Measurements from ENCODE around the gene PODXL2. TPM values are rescaled to one million over a fixed set of nuclear protein-coding genes. Genes with fewer than 3 reads are reported as not detected.

PODXL2 gene
- total RNA-seq, 1 experiment from 2014 or later: 5.7 TPM

DNA sequence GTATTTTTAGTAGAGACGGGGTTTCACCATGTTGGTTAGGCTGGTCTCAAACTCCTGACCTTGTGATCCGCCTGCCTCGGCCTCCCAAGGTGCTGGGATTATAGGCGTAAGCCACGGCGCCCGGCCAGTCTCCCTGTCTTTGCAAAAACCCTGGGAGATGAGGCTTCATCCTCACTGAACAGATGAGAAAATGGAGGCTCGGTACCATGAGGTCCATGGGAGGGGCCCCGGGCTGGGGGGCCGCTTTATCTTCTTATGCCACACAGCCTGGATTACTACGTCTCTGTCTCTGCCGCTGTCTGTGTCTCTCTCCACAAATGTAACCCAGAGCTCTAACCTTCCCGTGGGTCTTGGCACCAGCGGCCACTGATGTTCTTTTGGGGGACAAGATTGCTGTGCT lies 82.9 kb downstream of the PODXL2 start:
- Histone ChIP-seq H3K4me1 (ENCODE audit: control insufficient read depth in 1 of 2, insufficient read depth in 2 of 2, low read length in 2 of 2) (peaks cover 0 to 8% of the 10 kb centered on the region in 2 experiments; a peak in 1 of 4 replicates), H3K9me3 (ENCODE audit: control insufficient read depth in 1 of 2, insufficient read depth in 1 of 2, low read depth in 1 of 2, low read length in 2 of 2) (no peaks in the 10 kb centered on the region), H3K9ac (ENCODE audit: low read length) (no peak overlapping the region), H3K36me3 (ENCODE audit: control insufficient read depth in 1 of 2, insufficient read depth in 2 of 2, low read length in 2 of 2) (no peaks in the 10 kb centered on the region), H3K79me2 (ENCODE audit: insufficient read depth, low read length) (no peaks in the 10 kb centered on the region), H3K9me2 (ENCODE audit: insufficient read depth) (no peaks in the 10 kb centered on the region), H2AFZ (ENCODE audit: low read depth, low read length, poor library complexity, severe bottlenecking) (no peak overlapping the region), H3K4me3 (replicated peaks in 1 of 2; ENCODE audit: low read depth in 1 of 2, low read length in 2 of 2) (no peak overlapping the region), H3K4me2 (ENCODE audit: low read length) (no peak overlapping the region), H3K27ac (ENCODE audit: low read depth, low read length) (no peak overlapping the region), H4K20me1 (ENCODE audit: insufficient read depth) (no peaks in the 10 kb centered on the region), H3K27me3 (ENCODE audit: insufficient read depth, low read length) (no peaks in the 10 kb centered on the region)
- no peak for ATAC-seq
- CTCF ChIA-PET: no interaction called here
- TF ChIP-seq, protein P1, sequence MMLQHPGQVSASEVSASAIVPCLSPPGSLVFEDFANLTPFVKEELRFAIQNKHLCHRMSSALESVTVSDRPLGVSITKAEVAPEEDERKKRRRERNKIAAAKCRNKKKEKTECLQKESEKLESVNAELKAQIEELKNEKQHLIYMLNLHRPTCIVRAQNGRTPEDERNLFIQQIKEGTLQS (IDR thresholded peaks at IDR 0.05): no peak
- BruUV-seq (replicated peaks): no TSS peak
- POLR2A ChIA-PET: no interaction called here
- RAD21 ChIA-PET (ENCODE audit: low non-redundant PET in 1 of 2, low total read pairs in 2 of 2, uncharacterized antibody in 2 of 2, unreplicated experiment in 2 of 2): no interaction called here
- intact Hi-C loops (cut with micrococcal nuclease): no loop called here
- DNase-seq (ENCODE audit: low read depth, low spot score): no peak

DNA sequence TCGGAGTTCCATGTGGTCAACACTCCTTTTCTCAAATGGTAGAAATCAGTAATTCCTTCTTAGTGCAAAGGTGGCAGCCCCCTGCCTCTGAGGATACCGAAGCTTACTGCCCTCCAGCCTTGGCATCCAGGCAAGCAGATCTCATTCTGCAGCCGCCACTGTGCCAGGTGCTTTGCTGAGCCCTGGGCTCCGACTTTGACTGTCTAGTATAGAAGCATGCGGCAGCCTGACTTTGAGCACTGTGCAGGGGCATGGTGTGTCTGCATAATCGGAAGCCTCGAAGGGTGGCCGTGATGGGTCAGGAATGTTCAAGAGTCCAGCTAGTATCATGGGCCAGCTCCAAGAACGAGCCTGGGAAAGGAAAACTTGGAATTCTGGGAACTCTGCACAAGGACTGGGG lies 83.5 kb downstream of the PODXL2 start:
- ATAC-seq (no peak), DNase-seq (ENCODE audit: low read depth, low spot score) (no peak)
- Histone ChIP-seq H3K79me2 (ENCODE audit: insufficient read depth, low read length) (no peaks in the 10 kb centered on the region), H4K20me1 (ENCODE audit: insufficient read depth) (no peaks in the 10 kb centered on the region), H3K9me2 (ENCODE audit: insufficient read depth) (no peaks in the 10 kb centered on the region), H3K4me1 (ENCODE audit: control insufficient read depth in 1 of 2, insufficient read depth in 2 of 2, low read length in 2 of 2) (peaks cover 0 to 8% of the 10 kb centered on the region in 2 experiments; a peak in 1 of 4 replicates), H3K4me3 (replicated peaks in 1 of 2; ENCODE audit: low read depth in 1 of 2, low read length in 2 of 2) (no peak overlapping the region), H2AFZ (ENCODE audit: low read depth, low read length, poor library complexity, severe bottlenecking) (no peak overlapping the region), H3K36me3 (ENCODE audit: control insufficient read depth in 1 of 2, insufficient read depth in 2 of 2, low read length in 2 of 2) (no peaks in the 10 kb centered on the region), H3K27me3 (ENCODE audit: insufficient read depth, low read length) (no peaks in the 10 kb centered on the region), H3K9ac (ENCODE audit: low read length) (no peak overlapping the region), H3K4me2 (ENCODE audit: low read length) (no peak overlapping the region), H3K9me3 (ENCODE audit: control insufficient read depth in 1 of 2, insufficient read depth in 1 of 2, low read depth in 1 of 2, low read length in 2 of 2) (no peaks in the 10 kb centered on the region), H3K27ac (ENCODE audit: low read depth, low read length) (no peak overlapping the region)
- ChIA-PET CTCF (no interaction called here), POLR2A (no interaction called here), RAD21 (ENCODE audit: low non-redundant PET in 1 of 2, low total read pairs in 2 of 2, uncharacterized antibody in 2 of 2, unreplicated experiment in 2 of 2) (no interaction called here)
- no TSS peak for BruUV-seq (replicated peaks)
- TF ChIP-seq CBX3 (IDR thresholded peaks at IDR 0.05; ENCODE audit: low read depth): no peak
- TF ChIP-seq, protein P1 (IDR thresholded peaks at IDR 0.05): no peak
- TF ChIP-seq CEBPB (IDR thresholded peaks at IDR 0.05; ENCODE audit: low read depth): no peak
- TF ChIP-seq SRF (IDR thresholded peaks at IDR 0.05; ENCODE audit: low read depth): no peak
- TF ChIP-seq, protein P2, sequence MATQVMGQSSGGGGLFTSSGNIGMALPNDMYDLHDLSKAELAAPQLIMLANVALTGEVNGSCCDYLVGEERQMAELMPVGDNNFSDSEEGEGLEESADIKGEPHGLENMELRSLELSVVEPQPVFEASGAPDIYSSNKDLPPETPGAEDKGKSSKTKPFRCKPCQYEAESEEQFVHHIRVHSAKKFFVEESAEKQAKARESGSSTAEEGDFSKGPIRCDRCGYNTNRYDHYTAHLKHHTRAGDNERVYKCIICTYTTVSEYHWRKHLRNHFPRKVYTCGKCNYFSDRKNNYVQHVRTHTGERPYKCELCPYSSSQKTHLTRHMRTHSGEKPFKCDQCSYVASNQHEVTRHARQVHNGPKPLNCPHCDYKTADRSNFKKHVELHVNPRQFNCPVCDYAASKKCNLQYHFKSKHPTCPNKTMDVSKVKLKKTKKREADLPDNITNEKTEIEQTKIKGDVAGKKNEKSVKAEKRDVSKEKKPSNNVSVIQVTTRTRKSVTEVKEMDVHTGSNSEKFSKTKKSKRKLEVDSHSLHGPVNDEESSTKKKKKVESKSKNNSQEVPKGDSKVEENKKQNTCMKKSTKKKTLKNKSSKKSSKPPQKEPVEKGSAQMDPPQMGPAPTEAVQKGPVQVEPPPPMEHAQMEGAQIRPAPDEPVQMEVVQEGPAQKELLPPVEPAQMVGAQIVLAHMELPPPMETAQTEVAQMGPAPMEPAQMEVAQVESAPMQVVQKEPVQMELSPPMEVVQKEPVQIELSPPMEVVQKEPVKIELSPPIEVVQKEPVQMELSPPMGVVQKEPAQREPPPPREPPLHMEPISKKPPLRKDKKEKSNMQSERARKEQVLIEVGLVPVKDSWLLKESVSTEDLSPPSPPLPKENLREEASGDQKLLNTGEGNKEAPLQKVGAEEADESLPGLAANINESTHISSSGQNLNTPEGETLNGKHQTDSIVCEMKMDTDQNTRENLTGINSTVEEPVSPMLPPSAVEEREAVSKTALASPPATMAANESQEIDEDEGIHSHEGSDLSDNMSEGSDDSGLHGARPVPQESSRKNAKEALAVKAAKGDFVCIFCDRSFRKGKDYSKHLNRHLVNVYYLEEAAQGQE (IDR thresholded peaks at IDR 0.05; ENCODE audit: low read depth): no peak
- TF ChIP-seq ZNF274 (IDR thresholded peaks at IDR 0.05; ENCODE audit: low read depth, low read length): no peak
- no peak for TF ChIP-seq FOSL1 (IDR thresholded peaks at IDR 0.05; ENCODE audit: low read depth)
- TF ChIP-seq, protein P3, sequence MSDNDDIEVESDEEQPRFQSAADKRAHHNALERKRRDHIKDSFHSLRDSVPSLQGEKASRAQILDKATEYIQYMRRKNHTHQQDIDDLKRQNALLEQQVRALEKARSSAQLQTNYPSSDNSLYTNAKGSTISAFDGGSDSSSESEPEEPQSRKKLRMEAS (IDR thresholded peaks at IDR 0.05): no peak
- no peak for TF ChIP-seq EGR1 (IDR thresholded peaks at IDR 0.05; ENCODE audit: low read depth)
- no peak for TF ChIP-seq SIN3A (IDR thresholded peaks at IDR 0.05; ENCODE audit: low read depth)
- no peak for TF ChIP-seq ELF1 (IDR thresholded peaks at IDR 0.05; ENCODE audit: borderline replicate concordance, low read depth)
- TF ChIP-seq EZH2 (IDR thresholded peaks at IDR 0.05): no peak
- no peak for TF ChIP-seq TCF7L2 (IDR thresholded peaks at IDR 0.05; ENCODE audit: borderline replicate concordance, extremely low read depth, insufficient read depth, insufficient read length)
- TF ChIP-seq YY1 (IDR thresholded peaks at IDR 0.05; ENCODE audit: extremely low read depth, insufficient replicate concordance, low read depth, low read length): no peak
- TF ChIP-seq EZH2phosphoT487 (IDR thresholded peaks at IDR 0.05; ENCODE audit: borderline replicate concordance): no peak
- no peak for TF ChIP-seq JUND (IDR thresholded peaks at IDR 0.05)
- TF ChIP-seq SP1 (IDR thresholded peaks at IDR 0.05; ENCODE audit: low read depth): no peak
- TF ChIP-seq POLR2AphosphoS5 (IDR thresholded peaks at IDR 0.05; ENCODE audit: low read depth, low read length): no peak
- intact Hi-C loops (cut with micrococcal nuclease): no loop called here
